Measurements from ENCODE around the gene PPP6R3.
A peak's percentile ranks its signal among the peaks of the same experiment; 100 is the strongest.

PPP6R3 gene

DNA sequence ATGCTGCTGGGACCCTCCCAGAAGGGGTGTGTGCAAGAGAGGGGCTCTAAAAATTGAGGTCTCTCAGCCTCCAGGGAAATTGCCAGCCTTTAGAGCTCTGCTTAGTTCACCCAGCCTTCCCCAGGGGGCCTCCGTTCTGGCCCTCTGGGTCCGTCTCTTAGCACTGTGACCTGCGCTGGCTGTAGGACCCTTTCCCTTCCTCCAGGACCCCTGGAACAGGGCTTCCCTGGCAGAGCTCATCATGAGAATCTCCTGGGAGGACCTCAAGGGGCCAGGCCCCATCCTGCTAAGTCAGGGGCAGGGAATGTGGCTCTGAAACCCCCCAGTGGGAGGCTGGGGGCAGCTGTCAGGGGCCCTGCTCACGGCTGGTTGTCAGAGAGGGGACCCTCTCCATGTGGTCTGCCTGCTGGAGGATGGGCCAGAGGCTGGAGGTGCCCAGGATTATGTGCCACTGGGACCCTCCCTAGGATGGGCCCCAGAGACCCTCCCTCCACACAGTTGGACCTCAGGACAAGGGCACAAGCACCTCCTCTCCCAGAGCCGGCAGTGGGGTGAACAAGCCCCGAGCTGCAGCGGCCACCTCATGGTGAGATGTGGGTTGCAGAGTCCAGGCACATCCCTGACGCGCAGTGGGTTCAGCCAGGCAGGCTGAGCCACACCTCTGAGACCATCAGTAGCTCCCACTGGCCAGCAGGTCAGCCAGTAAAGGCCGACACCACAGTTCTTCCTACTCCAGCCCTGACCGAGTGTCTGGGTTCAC is 196.6 kb downstream of the PPP6R3 start:
- no peak for DNase-seq

DNA sequence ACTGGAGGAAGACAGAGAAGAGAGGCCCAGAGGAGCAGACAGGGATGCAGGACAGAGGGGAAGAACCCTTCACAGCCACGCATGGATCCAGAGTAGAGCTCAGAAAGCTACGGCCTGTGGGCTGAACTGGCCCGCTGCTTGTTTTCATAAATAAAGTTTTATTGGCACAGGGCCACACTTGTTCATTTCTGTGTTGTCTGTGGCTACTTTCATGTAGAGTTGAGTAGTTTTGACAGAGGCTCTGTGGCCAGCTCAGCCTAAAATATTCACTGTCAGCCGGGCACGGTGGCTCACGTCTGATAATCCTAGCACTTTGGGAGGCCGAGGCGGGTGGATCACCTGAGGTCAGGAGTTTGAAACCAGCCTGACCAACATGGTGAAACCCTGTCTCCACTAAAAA is 197.5 kb downstream of the PPP6R3 start:
- DNase-seq = no peak

DNA sequence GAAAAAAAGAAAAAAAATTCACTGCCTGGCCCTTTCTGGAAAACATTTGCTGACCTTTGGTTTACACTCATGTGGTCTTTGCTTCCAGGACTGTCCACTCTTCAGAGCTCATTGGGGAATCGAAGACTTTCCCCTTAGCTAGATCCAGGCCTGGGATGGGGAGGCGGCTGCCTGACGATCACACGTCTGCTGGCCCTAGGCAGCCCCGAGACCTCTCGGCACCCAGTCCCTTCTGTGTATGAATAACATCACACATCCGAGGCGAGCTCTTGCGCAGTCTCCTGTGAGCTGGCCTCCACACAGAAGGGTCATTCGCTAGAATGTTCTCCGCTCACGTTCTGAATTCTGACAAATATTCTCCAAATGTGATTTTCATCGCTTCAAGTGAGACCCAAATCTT is 198.1 kb downstream of the PPP6R3 start:
- DNase-seq = no peak

- peak; percentile 94 for DNase-seq
These were observed 198.8 kb downstream of the PPP6R3 start for GRCh38 chr11:68659158-68659921.

GRCh38 chr11:68660066-68660810 is 199.7 kb downstream of the PPP6R3 start:
- no peak for DNase-seq

- DNase-seq = no peak
These were observed 200.5 kb downstream of the PPP6R3 start for GRCh38 chr11:68661014-68661413.

DNA sequence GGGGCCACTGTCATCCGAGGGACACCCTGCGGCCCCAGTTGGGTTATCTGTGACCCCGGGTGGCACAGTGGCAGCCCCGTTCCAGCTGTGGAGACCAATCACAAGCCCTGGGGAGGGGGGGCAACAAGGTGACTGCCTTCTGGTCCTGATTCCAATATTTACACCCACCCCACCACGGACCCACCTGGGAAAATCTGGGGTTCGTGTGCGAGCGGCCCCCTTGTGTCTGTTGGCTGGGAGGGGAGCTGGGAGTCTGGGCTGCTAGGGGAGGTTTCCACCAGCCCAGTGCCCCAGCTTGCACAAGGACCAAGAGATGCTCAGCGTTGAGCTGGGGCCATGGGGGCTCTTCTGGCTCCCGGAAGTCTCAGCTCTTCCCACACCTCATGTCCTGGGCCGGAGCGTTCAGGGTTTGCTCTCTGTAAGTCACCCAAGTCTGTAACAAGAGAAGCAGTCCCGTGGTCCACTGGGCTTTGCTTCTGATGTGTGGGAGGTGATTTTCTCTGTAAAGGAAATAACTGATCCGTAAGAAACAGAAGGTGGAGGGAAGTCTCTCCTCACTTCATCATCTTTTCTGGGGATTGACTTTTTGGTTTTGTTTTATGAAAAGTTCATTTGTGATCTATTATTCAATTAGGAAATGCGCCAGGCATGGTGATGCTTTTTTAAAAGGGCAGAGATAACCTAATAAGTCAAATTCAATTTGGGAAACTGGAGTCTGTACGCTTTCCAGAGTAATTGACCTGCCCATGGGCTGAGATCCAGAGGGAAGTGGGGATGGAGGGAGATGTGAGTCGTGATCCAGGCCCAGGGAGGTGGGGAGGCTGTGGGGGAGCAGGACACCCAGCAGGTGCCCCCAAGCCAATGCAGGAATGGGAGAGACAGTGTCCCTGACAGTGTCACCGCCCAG is 201.4 kb downstream of the PPP6R3 start:
- no peak for DNase-seq

DNA sequence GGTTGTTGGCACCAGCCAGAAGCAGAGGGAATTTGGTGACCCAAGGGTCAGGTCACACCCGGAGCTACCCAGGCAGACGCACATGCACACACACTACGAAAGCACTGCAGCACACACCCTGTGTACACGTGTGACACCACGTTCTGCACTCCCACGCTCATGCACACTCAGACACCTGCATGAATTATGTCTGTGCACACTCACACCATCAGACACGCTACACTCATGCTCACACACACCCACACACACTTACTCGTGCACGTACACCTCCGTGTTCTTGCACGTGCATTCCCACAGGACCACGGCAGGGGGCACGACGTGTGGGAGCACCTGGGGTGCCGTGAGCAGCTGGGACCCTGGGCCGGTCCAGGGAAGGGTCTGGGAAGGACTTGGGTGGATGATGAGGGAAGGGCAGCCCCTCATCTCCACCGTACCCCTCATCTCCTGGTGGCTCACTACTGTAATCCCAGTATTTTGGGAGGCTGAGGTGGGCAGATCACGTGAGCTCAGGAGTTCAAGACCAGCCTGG is 203.0 kb downstream of the PPP6R3 start:
- no peak for DNase-seq

DNA sequence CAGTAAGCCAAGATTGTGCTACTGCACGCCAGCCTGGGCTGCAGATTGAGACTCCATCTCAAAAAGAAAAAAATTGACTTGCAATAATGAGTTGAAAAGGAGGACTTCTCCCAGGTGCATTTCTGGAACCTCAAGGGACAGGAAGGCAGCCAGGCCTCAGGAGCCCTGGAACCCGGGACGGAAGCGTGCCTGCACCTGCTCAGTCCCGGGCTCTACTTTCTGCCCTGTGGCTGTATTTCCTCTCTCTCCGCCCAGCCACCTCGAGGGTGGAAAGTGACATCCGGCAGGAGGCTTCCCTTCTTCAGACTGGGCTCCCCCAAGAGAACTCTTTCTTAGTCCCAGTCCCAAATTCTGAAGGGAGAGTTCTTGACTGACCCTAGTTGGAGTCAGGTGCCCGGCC is 203.6 kb downstream of the PPP6R3 start:
- no peak for DNase-seq

DNA sequence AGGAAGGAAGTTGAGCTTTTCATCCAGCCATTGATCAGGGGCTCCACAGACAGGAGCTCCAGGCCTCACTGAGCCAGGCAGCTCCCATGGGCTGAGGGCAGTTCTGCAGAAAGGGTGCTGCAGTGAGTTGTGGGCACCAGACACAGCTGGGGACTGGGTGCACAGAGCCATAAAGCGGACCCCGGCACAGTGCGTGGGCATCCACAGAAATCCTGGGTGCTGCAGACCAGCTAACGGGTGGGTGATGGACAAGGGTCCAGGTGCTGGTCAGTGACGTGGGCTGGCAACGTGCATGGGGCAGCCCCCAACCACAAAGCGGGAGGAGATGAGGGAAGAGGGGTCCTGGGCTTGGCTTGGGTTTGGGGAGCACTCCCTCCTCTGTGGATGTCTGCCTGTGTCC is 204.4 kb downstream of the PPP6R3 start:
- no peak for DNase-seq
